ENCODE results near the gene CDC37L1.

DNA sequence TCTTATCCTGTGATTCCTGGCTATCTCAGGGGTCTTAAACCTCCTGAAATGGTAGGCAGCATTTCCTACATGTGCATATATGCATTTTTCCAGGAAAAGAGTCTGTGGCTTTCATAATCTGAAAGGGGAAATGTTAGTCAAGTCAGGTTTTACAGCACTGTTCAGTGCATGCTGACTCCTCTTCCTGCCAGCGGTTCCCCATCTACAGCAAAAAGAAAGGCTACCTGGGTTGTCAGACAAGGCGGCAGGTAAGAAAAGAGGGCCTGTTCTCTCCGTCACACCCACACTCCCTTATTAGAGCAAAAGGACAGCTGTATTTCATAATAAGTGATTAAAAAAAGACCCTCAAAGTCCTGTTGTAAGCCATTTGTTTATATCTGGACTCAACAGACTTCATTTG is 8.8 kb upstream of the CDC37L1 start:
- TF ChIP-seq POLR2A (IDR thresholded peaks at IDR 0.05; ENCODE audit: low read length) (no peak), GATA1 (IDR thresholded peaks at IDR 0.05; ENCODE audit: low read depth, low read length) (no peak)

Data from erythroblast (primary cell).